HG03354 (cell line): ENCODE results near the gene RABEP1.

Source experiments
- ATAC-seq: cut with Tn5 transposase; IDR thresholded peaks from one replicate; pipeline ENCODE4 v1.9.1; 2021; ENCODE audit warnings: mild to moderate bottlenecking; ENCODE audit not compliant: unreplicated experiment, poor library complexity, severe bottlenecking

RABEP1 gene

GRCh38 chr17:5355421-5356129 lies 73.5 kb downstream of the RABEP1 start:
- no peak for ATAC-seq

GRCh38 chr17:5361426-5361825 lies 79.3 kb downstream of the RABEP1 start:
- ATAC-seq: no peak

GRCh38 chr17:5362162-5362811 lies 80.2 kb downstream of the RABEP1 start:
- no peak for ATAC-seq

GRCh38 chr17:5364156-5364555 lies 82.1 kb downstream of the RABEP1 start:
- no peak for ATAC-seq

- ATAC-seq: no peak
Observed at GRCh38 chr17:5364696-5365095, 82.6 kb downstream of the RABEP1 start.

GRCh38 chr17:5365831-5366230 lies 83.7 kb downstream of the RABEP1 start:
- no peak for ATAC-seq

GRCh38 chr17:5370411-5370810 lies 88.3 kb downstream of the RABEP1 start:
- no peak for ATAC-seq

GRCh38 chr17:5373112-5373511 lies 91.0 kb downstream of the RABEP1 start:
- no peak for ATAC-seq

GRCh38 chr17:5378566-5379207 lies 96.6 kb downstream of the RABEP1 start:
- no peak for ATAC-seq

GRCh38 chr17:5379351-5380107 lies 97.4 kb downstream of the RABEP1 start:
- no peak for ATAC-seq

GRCh38 chr17:5380491-5381135 lies 98.5 kb downstream of the RABEP1 start:
- ATAC-seq: no peak

- no peak for ATAC-seq
Observed at GRCh38 chr17:5381542-5381941, 99.5 kb downstream of the RABEP1 start.

GRCh38 chr17:5391678-5392077 lies 109.6 kb downstream of the RABEP1 start:
- ATAC-seq: no peak

GRCh38 chr17:5396612-5397011 lies 114.5 kb downstream of the RABEP1 start:
- no peak for ATAC-seq

GRCh38 chr17:5399767-5400166 lies 117.7 kb downstream of the RABEP1 start:
- ATAC-seq: no peak

GRCh38 chr17:5405400-5405799 lies 123.3 kb downstream of the RABEP1 start:
- ATAC-seq: no peak

GRCh38 chr17:5408186-5408585 lies 126.1 kb downstream of the RABEP1 start:
- ATAC-seq: no peak

- no peak for ATAC-seq
Observed at GRCh38 chr17:5410594-5411272, 128.6 kb downstream of the RABEP1 start.

- no peak for ATAC-seq
Observed at GRCh38 chr17:5413682-5414081, 131.6 kb downstream of the RABEP1 start.
